ENCODE data around the gene NFATC2IP. TPM values are rescaled to one million over a fixed set of nuclear protein-coding genes. Genes with fewer than 3 reads are reported as not detected.

The NFATC2IP gene
- polyA plus RNA-seq, 2 of the 4 experiments (the other 2 are of a cell fraction) = 29.7 to 32.2 TPM

- 0 out of 3 replicates have a peak, but pooled peaks have one; percentile 41 for TF ChIP-seq BCL3 (IDR thresholded peaks at IDR 0.05)
These were observed at the start of gene NFATC2IP (continued) for GRCh38 chr16:28950648-28951409.

- ATAC-seq (0 out of 6 replicates have a peak, but pooled peaks of 1 of the 2 experiments have one; percentile 7), DNase-seq (ENCODE audit: low read depth in 1 of 2, low spot score in 1 of 2) (no peak), FAIRE-seq (no peak)
- TF ChIP-seq ESRRA (IDR thresholded peaks at IDR 0.05; ENCODE audit: borderline replicate concordance, low read length) (no peak), PBX3 (IDR thresholded peaks at IDR 0.05) (no peak), E2F6 (IDR thresholded peaks at IDR 0.05; ENCODE audit: borderline replicate concordance, low read depth) (no peak), FOXS1 (CRISPR knock-in tag; IDR thresholded peaks at IDR 0.05) (no peak), NPAS2 (CRISPR knock-in tag; IDR thresholded peaks at IDR 0.05; ENCODE audit: borderline replicate concordance) (no peak), ZC3H11A (IDR thresholded peaks at IDR 0.05) (no peak), HDAC2 (IDR thresholded peaks at IDR 0.05) (no peak), JUN (IDR thresholded peaks at IDR 0.05) (no peak), MYC (IDR thresholded peaks at IDR 0.05; ENCODE audit: borderline replicate concordance, low read length) (no peak), JUNB (IDR thresholded peaks at IDR 0.05) (no peak), CBX8 (IDR thresholded peaks at IDR 0.05) (no peak), NFE2L2 (conservative IDR thresholded peaks at IDR 0.05; ENCODE audit: low read length) (no peak), EHF (CRISPR knock-in tag; IDR thresholded peaks at IDR 0.05) (no peak)
- Histone ChIP-seq H3K4me1 (no peaks in the 10 kb centered on the region), H3K4me3 (no peak overlapping the region), H3K9me3 (no peaks in the 10 kb centered on the region), H3K27ac (no peak overlapping the region), H3K4me2 (no peak overlapping the region)
- WGBS (ENCODE audit: missing lambda C conversion rate) = 92% methylated on average over 15 of the region's 15 CpGs
- ChIA-PET CTCF (interaction anchor here (0.6 kb wide), 3 partner anchors 10 to 624 kb away, joined by 3 to 4 read pairs (median 3); no protein-coding TSS in a partner anchor), POLR2A (no interaction called here)
These were observed 48.9 kb upstream of the NFATC2IP start for GRCh38 chr16:28901862-28902261.

- Histone ChIP-seq H3K4me1 (no peaks in the 10 kb centered on the region), H3K4me3 (no peak overlapping the region), H3K9me3 (no peaks in the 10 kb centered on the region), H3K27ac (no peak overlapping the region), H3K4me2 (no peak overlapping the region)
- 82% methylated on average over 10 of the region's 11 CpGs for WGBS (ENCODE audit: missing lambda C conversion rate)
- FAIRE-seq (no peak), ATAC-seq (peak; percentile 5 to 7; a peak in 2 of 6 replicates), DNase-seq (ENCODE audit: low read depth in 1 of 2, low spot score in 1 of 2) (no peak)
- no peak for TF ChIP-seq BCL3 (IDR thresholded peaks at IDR 0.05)
- no peak for TF ChIP-seq RFX5 (IDR thresholded peaks at IDR 0.05)
- TF ChIP-seq FOSL2 (IDR thresholded peaks at IDR 0.05) = no peak
- TF ChIP-seq FOSL2 (CRISPR knock-in tag; IDR thresholded peaks at IDR 0.05) = no peak
- TF ChIP-seq NPAS2 (CRISPR knock-in tag; IDR thresholded peaks at IDR 0.05; ENCODE audit: borderline replicate concordance) = no peak
- no peak for TF ChIP-seq HES2 (IDR thresholded peaks at IDR 0.05)
- no peak for TF ChIP-seq HOXB5 (CRISPR knock-in tag; IDR thresholded peaks at IDR 0.05)
- TF ChIP-seq TFCP2L1 (CRISPR knock-in tag; IDR thresholded peaks at IDR 0.05) = no peak
- TF ChIP-seq BHLHE40 (IDR thresholded peaks at IDR 0.05; ENCODE audit: low read depth, low read length) = no peak
- TF ChIP-seq MAX (IDR thresholded peaks at IDR 0.05) = no peak
- TF ChIP-seq PBX3 (IDR thresholded peaks at IDR 0.05) = no peak
- no peak for TF ChIP-seq CHD2 (IDR thresholded peaks at IDR 0.05; ENCODE audit: low read length, partially characterized antibody)
- TF ChIP-seq GATA3 (IDR thresholded peaks at IDR 0.05; ENCODE audit: borderline replicate concordance) = no peak
- no peak for TF ChIP-seq SMC3 (IDR thresholded peaks at IDR 0.05)
- no peak for TF ChIP-seq HOXA7 (CRISPR knock-in tag; IDR thresholded peaks at IDR 0.05)
- TF ChIP-seq CEBPB (IDR thresholded peaks at IDR 0.05) = no peak
- TF ChIP-seq NFE2L2 (conservative IDR thresholded peaks at IDR 0.05; ENCODE audit: low read length) = no peak
- POLR2A ChIA-PET = no interaction called here
- CTCF ChIA-PET = interaction anchor here (1.1 kb wide), 1 partner anchor 42 kb away, joined by 3 read pairs; no protein-coding TSS in a partner anchor
These were observed 47.8 kb upstream of the NFATC2IP start for GRCh38 chr16:28902909-28903308.

All from A549 (cell line).